Fibroblast of lung (primary cell): ENCODE data around the gene CCDC38.

Experiments
- CTCF ChIP-seq, 2 donors: IDR thresholded peaks in 1 of 2; conservative IDR thresholded peaks in 1 of 2; 1 replicate in 1 of 2; 2 replicates in 1 of 2; pipeline ENCODE4 v1.5.1; 2011 to 2012; ENCODE audit warnings: low read length in 2 of 2, control low read depth in 1 of 2, inconsistent platforms in 1 of 2, low read depth in 1 of 2, mild to moderate bottlenecking in 1 of 2
- EZH2 ChIP-seq: IDR thresholded peaks from 2 replicates; pipeline ENCODE4 v1.5.1; 2012; ENCODE audit warnings: low read length, control low read depth, mild to moderate bottlenecking; ENCODE audit errors: missing control alignments

- no peak for TF ChIP-seq CTCF (conservative IDR thresholded peaks at IDR 0.05 in 1 of 2, IDR thresholded peaks at IDR 0.05 in 1 of 2; ENCODE audit: low read depth in 1 of 2, low read length in 2 of 2)
- TF ChIP-seq EZH2 = no peak
Observed at GRCh38 chr12:95940514-95940913, 1.9 kb downstream of the CCDC38 start.
